Suprapubic skin (tissue), 4 donors: Measurements from ENCODE around the gene AKR7A2.

Experiments
- EP300 ChIP-seq: sonication (generic); formaldehyde crosslinking; IDR thresholded peaks from one replicate; pipeline ENCODE4 v1.6.1; 2017; ENCODE audit warnings: antibody characterized with exemption
- POLR2A ChIP-seq, 2 donors: fragments of 450-650 bp; IDR thresholded peaks; one replicate each; pipeline ENCODE4 v1.6.1; 2017; ENCODE audit warnings: antibody characterized with exemption in 2 of 2, mild to moderate bottlenecking in 2 of 2, moderate library complexity in 2 of 2
- POLR2AphosphoS5 ChIP-seq, 3 donors: sonication (generic); formaldehyde crosslinking; IDR thresholded peaks; one replicate each; pipeline ENCODE4 v1.6.1; 2017; ENCODE audit warnings: antibody characterized with exemption in 3 of 3
- TF ChIP-seq, protein P1 (sequence below), 2 donors: fragments of 200-600 bp in 1 of 2; fragments of 450-650 bp in 1 of 2; sonication (generic) in 1 of 2; IDR thresholded peaks; one replicate each; pipeline ENCODE4 v1.5.1; 2016 to 2019; ENCODE audit warnings: antibody characterized with exemption in 2 of 2, mild to moderate bottlenecking in 1 of 2, moderate library complexity in 1 of 2

DNA sequence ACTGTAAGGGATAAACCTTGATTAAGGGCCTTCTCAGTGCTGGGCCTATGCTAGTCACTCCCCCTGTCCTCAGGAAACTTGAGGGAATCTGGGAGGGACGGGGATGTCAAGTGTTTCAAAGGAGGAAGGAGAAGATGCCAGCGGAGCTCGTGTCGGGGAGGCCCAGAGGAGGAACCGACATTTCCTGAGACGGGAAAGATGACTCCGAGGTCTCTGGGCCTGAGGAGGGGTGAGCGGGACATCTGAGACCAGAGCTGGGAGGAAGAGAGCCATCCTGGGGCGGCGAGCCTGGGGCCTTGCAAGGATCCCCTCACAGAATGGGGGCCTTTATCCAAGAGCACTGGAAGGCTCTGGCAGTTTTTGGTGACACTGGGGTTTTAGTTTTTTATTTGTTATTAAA is 10.5 kb upstream of the AKR7A2 start:
- TF ChIP-seq, protein P1, sequence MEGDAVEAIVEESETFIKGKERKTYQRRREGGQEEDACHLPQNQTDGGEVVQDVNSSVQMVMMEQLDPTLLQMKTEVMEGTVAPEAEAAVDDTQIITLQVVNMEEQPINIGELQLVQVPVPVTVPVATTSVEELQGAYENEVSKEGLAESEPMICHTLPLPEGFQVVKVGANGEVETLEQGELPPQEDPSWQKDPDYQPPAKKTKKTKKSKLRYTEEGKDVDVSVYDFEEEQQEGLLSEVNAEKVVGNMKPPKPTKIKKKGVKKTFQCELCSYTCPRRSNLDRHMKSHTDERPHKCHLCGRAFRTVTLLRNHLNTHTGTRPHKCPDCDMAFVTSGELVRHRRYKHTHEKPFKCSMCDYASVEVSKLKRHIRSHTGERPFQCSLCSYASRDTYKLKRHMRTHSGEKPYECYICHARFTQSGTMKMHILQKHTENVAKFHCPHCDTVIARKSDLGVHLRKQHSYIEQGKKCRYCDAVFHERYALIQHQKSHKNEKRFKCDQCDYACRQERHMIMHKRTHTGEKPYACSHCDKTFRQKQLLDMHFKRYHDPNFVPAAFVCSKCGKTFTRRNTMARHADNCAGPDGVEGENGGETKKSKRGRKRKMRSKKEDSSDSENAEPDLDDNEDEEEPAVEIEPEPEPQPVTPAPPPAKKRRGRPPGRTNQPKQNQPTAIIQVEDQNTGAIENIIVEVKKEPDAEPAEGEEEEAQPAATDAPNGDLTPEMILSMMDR (IDR thresholded peaks at IDR 0.05), result no peak
- TF ChIP-seq POLR2AphosphoS5 (IDR thresholded peaks at IDR 0.05), result no peak
- TF ChIP-seq EP300, result no peak
- TF ChIP-seq POLR2A (IDR thresholded peaks at IDR 0.05), result no peak
